Liver (tissue), 5 donors: ENCODE measurements around the gene CTAG1A. TPM values are rescaled to one million over a fixed set of nuclear protein-coding genes. Genes with fewer than 3 reads are reported as not detected.

Experiments used
- polyA plus RNA-seq, 2 donors: library from polyadenylated mRNA; stranded (reverse) in 1 of 2; unstranded in 1 of 2; fragments of 200-250 nt in 1 of 2; fragments of >200 nt in 1 of 2; fragmentation: Nextera tagmentation in 1 of 2; extraction: Ambion mirVana in 1 of 2; gene quantifications; one replicate each; pipeline versions ENCODE4 v1.2.1 to v1.2.3, GENCODE V29; 2013 to 2015
- small RNA-seq: library from RNA; depleted of rRNA; stranded (forward); fragments of <200 nt; gene quantifications from one replicate; pipeline ENCODE3, GENCODE V24; 2014
- total RNA-seq, 2 donors: library from RNA; depleted of rRNA; stranded (reverse); fragments of >200 nt; gene quantifications; one replicate each; pipeline ENCODE4 v1.2.3, GENCODE V29; 2014
- donor health status: healthy.
- donor health status: healthy.
- donor health status: healthy.

Gene CTAG1A
- total and polyA plus RNA-seq, 4 donors = not detected

Small RNA genes within 50 kb of the gene (small RNA-seq; reads per million reads assigned to genes)
- gene AC244090.1 = not detected
- gene AC244107.2 = not detected

Other genes with a start within 250 kb of the CTAG1A start
- gene FLNA, start 210.5 kb upstream of the CTAG1A start, total RNA-seq = 100 to 1,000 TPM; 150 to 152 TPM
- gene FLNA, start 210.5 kb upstream of the CTAG1A start, polyA plus RNA-seq = 10 to 100 TPM; 23.4 to 84.8 TPM
- gene EMD, start 205.8 kb upstream of the CTAG1A start, total RNA-seq = 10 to 100 TPM; 11.6 to 18.5 TPM
- 10 to 100 TPM; 15.5 to 38.0 TPM for gene EMD, start 205.8 kb upstream of the CTAG1A start, polyA plus RNA-seq
- gene RPL10, start 186.8 kb upstream of the CTAG1A start, total RNA-seq = 1,000 to 10,000 TPM; 1,323 to 1,523 TPM
- gene RPL10, start 186.8 kb upstream of the CTAG1A start, polyA plus RNA-seq = 1,000 to 10,000 TPM in 1 of 2 donors, 100 to 1,000 TPM in 1; 446 to 1,644 TPM
- gene DNASE1L1, start 175.9 kb upstream of the CTAG1A start, total RNA-seq = 10 to 100 TPM; 14.6 to 22.1 TPM
- gene DNASE1L1, start 175.9 kb upstream of the CTAG1A start, polyA plus RNA-seq = 10 to 100 TPM in 1 of 2 donors, 1 to 10 TPM in 1; 9.3 to 18.7 TPM
- 10 to 100 TPM in 1 of 2 donors, 1 to 10 TPM in 1; 7.8 to 15.6 TPM for gene TAFAZZIN, start 173.6 kb upstream of the CTAG1A start, total RNA-seq
- 10 to 100 TPM; 10.6 to 16.3 TPM for gene TAFAZZIN, start 173.6 kb upstream of the CTAG1A start, polyA plus RNA-seq
- gene ATP6AP1, start 156.5 kb upstream of the CTAG1A start, total RNA-seq = 10 to 100 TPM; 35.2 to 38.5 TPM
- gene ATP6AP1, start 156.5 kb upstream of the CTAG1A start, polyA plus RNA-seq = 10 to 100 TPM; 43.1 to 43.3 TPM
- gene GDI1, start 148.0 kb upstream of the CTAG1A start, total RNA-seq = 10 to 100 TPM; 13.3 to 27.7 TPM
- gene GDI1, start 148.0 kb upstream of the CTAG1A start, polyA plus RNA-seq = 10 to 100 TPM; 12.8 to 35.6 TPM
- 10 to 100 TPM; 10.9 to 13.4 TPM for gene FAM50A, start 141.0 kb upstream of the CTAG1A start, total RNA-seq
- gene FAM50A, start 141.0 kb upstream of the CTAG1A start, polyA plus RNA-seq = 10 to 100 TPM; 14.6 to 25.1 TPM
- 1 to 10 TPM; 1.1 to 1.7 TPM for gene PLXNA3, start 126.9 kb upstream of the CTAG1A start, total RNA-seq
- gene PLXNA3, start 126.9 kb upstream of the CTAG1A start, polyA plus RNA-seq = 1 to 10 TPM; 1.3 to 1.7 TPM
- gene LAGE3, start 105.9 kb upstream of the CTAG1A start, total RNA-seq = 10 to 100 TPM in 1 of 2 donors, 1 to 10 TPM in 1; 8.5 to 18.1 TPM
- gene LAGE3, start 105.9 kb upstream of the CTAG1A start, polyA plus RNA-seq = 10 to 100 TPM; 12.4 to 13.1 TPM
- 10 to 100 TPM; 19.8 to 22.2 TPM for gene UBL4A, start 98.5 kb upstream of the CTAG1A start, total RNA-seq
- gene UBL4A, start 98.5 kb upstream of the CTAG1A start, polyA plus RNA-seq = 10 to 100 TPM; 13.9 to 21.9 TPM
- 1 to 10 TPM; 3.5 to 5.6 TPM for gene SLC10A3, start 94.5 kb upstream of the CTAG1A start, total RNA-seq
- 1 to 10 TPM; 3.2 to 5.4 TPM for gene SLC10A3, start 94.5 kb upstream of the CTAG1A start, polyA plus RNA-seq
- 10 to 100 TPM; 11.6 to 33.5 TPM for gene FAM3A, start 68.9 kb upstream of the CTAG1A start, total RNA-seq
- gene FAM3A, start 68.9 kb upstream of the CTAG1A start, polyA plus RNA-seq = 10 to 100 TPM; 35.0 to 36.3 TPM
- gene G6PD, start 38.3 kb upstream of the CTAG1A start, total RNA-seq = 10 to 100 TPM in 1 of 2 donors, 1 to 10 TPM in 1; 6.9 to 23.6 TPM
- 1 to 10 TPM; 1.9 to 4.0 TPM for gene G6PD, start 38.3 kb upstream of the CTAG1A start, polyA plus RNA-seq
- 10 to 100 TPM; 17.1 to 46.0 TPM for gene IKBKG, start 37.5 kb upstream of the CTAG1A start, total RNA-seq
- gene IKBKG, start 37.5 kb upstream of the CTAG1A start, polyA plus RNA-seq = 10 to 100 TPM; 26.0 to 74.1 TPM
- gene CTAG1B, start 34.1 kb downstream of the CTAG1A start, total RNA-seq = not detected
- not detected for gene CTAG1B, start 34.1 kb downstream of the CTAG1A start, polyA plus RNA-seq
- gene CTAG2, start 68.4 kb downstream of the CTAG1A start, total RNA-seq = not detected
- gene CTAG2, start 68.4 kb downstream of the CTAG1A start, polyA plus RNA-seq = not detected
- 10 to 100 TPM in 1 of 2 donors, 1 to 10 TPM in 1; 2.5 to 10.4 TPM for gene GAB3, start 165.9 kb downstream of the CTAG1A start, total RNA-seq
- gene GAB3, start 165.9 kb downstream of the CTAG1A start, polyA plus RNA-seq = under 1 TPM; 0.66 to 0.75 TPM
- 10 to 100 TPM; 18.7 to 21.9 TPM for gene DKC1, start 177.7 kb downstream of the CTAG1A start, total RNA-seq
- gene DKC1, start 177.7 kb downstream of the CTAG1A start, polyA plus RNA-seq = 10 to 100 TPM; 14.0 to 14.3 TPM
- 100 to 1,000 TPM in 1 of 2 donors, 10 to 100 TPM in 1; 24.3 to 168 TPM for gene MPP1, start 220.4 kb downstream of the CTAG1A start, total RNA-seq
- gene MPP1, start 220.4 kb downstream of the CTAG1A start, polyA plus RNA-seq = 10 to 100 TPM; 13.8 to 22.5 TPM
- under 1 TPM in 1 of 2 donors, not detected in 1; 0.50 TPM for gene SMIM9, start 249.5 kb downstream of the CTAG1A start, total RNA-seq
- gene SMIM9, start 249.5 kb downstream of the CTAG1A start, polyA plus RNA-seq = not detected